Panc1 (cell line): ENCODE results near the gene MAP3K7. TPM values are rescaled to one million over a fixed set of nuclear protein-coding genes. Genes with fewer than 3 reads are reported as not detected.

Source experiments
- ATAC-seq: fragments of 200-7000 bp; cut with Tn5 transposase; 2 replicates; pipeline ENCODE4 v1.9.1; 2020; ENCODE audit warnings: mild to moderate bottlenecking, moderate library complexity
- BruUV-seq: library from RNA; stranded (reverse); fragments of 400-500 nt; replicated peaks from 2 replicates; lab custom pipeline; 2021; lab: Mats Ljungman, UMichigan
- CTCF ChIA-PET: fragments of 300-600 bp; sonication (Branson Sonifier 250); formaldehyde crosslinking; loops from one replicate; lab custom pipeline; 2022; ENCODE audit warnings: antibody characterized with exemption; lab: Charles Lee
- POLR2A ChIA-PET: fragments of 300-600 bp; sonication (Branson Sonifier 250); formaldehyde crosslinking; loops from one replicate; lab custom pipeline; 2022; ENCODE audit warnings: antibody characterized with exemption; lab: Charles Lee
- DNase-seq: peaks from one replicate; pipeline ENCODE4 v3.0.0-alpha.2; 2010; ENCODE audit warnings: low read depth, low spot score
- H3K27ac ChIP-seq: 2 replicates; pipeline ENCODE4 v1.5.1; 2011; ENCODE audit warnings: mild to moderate bottlenecking, low read length, inconsistent platforms
- H3K27me3 ChIP-seq: fragments of 200-500 bp; sonication (Bioruptor generic); 2 replicates; pipeline ENCODE4 v1.6.0; 2014; ENCODE audit warnings: low read length, inconsistent platforms; ENCODE audit not compliant: control insufficient read depth, insufficient read depth
- H3K36me3 ChIP-seq: fragments of 200-500 bp; sonication (Bioruptor generic); 2 replicates; pipeline ENCODE4 v1.5.1; 2014; ENCODE audit warnings: inconsistent platforms, mild to moderate bottlenecking, low read length, moderate library complexity; ENCODE audit not compliant: control insufficient read depth, insufficient read depth
- H3K4me1 ChIP-seq: 2 replicates; pipeline ENCODE4 v1.5.1; 2011; ENCODE audit warnings: inconsistent platforms, mild to moderate bottlenecking, low read length, moderate library complexity; ENCODE audit not compliant: control insufficient read depth, insufficient read depth
- H3K4me3 ChIP-seq, 2 experiments: 2 replicates each; pipeline ENCODE4 v1.5.1; 2011 to 2012; ENCODE audit warnings: low read depth in 2 of 2, low read length in 2 of 2, mild to moderate bottlenecking in 2 of 2, inconsistent platforms in 1 of 2, moderate library complexity in 1 of 2
- H3K9me3 ChIP-seq: fragments of 200-500 bp; sonication (Bioruptor generic); 2 replicates; pipeline ENCODE4 v1.5.1; 2014; ENCODE audit warnings: low read depth, mild to moderate bottlenecking, inconsistent platforms, low read length, moderate library complexity; ENCODE audit not compliant: control insufficient read depth, insufficient read depth
- POLR2AphosphoS5 ChIP-seq: IDR thresholded peaks from 2 replicates; pipeline ENCODE4 v1.6.1; 2012; ENCODE audit warnings: mild to moderate bottlenecking, low read depth, low read length, moderate library complexity
- SIN3A ChIP-seq: IDR thresholded peaks from 2 replicates; pipeline ENCODE4 v1.6.1; 2012; ENCODE audit warnings: low read depth, mild to moderate bottlenecking, low read length, moderate library complexity, borderline replicate concordance; ENCODE audit not compliant: insufficient read depth
- TCF7L2 ChIP-seq: IDR thresholded peaks from 2 replicates; pipeline ENCODE4 v1.6.1; 2011; ENCODE audit warnings: mild to moderate bottlenecking, low read depth, low read length, inconsistent platforms
- in situ Hi-C: cut with HindIII; loops from 2 replicates; pipeline ENCODE4 v1.10.0; 2016; ENCODE audit warnings: low sequenced_read_pairs, low pct_unique_long_range_greater_than_20kb
- intact Hi-C: fragments of 100-400 bp; cut with micrococcal nuclease; formaldehyde crosslinking; loops from one replicate; pipeline ENCODE4 v1.10.0; 2022; ENCODE audit not compliant: unreplicated experiment
- total RNA-seq: library from RNA; stranded (reverse); gene quantifications from one replicate; pipeline ENCODE4 v1.2.1, GENCODE V29; 2021; ENCODE audit not compliant: unreplicated experiment
- TF ChIP-seq, protein P1 (sequence below): fragments of 450-650 bp; IDR thresholded peaks from 2 replicates; pipeline ENCODE4 v1.5.1; 2017; ENCODE audit warnings: mild to moderate bottlenecking
- TF ChIP-seq, protein P2 (sequence below), 2 experiments: IDR thresholded peaks; 2 replicates each; pipeline ENCODE4 v1.6.1; 2011 to 2012; ENCODE audit warnings: low read depth in 2 of 2, control low read depth in 1 of 2, low read length in 1 of 2, mild to moderate bottlenecking in 1 of 2, moderate library complexity in 1 of 2; ENCODE audit not compliant: insufficient read depth in 1 of 2

The MAP3K7 gene
- total RNA-seq, 1 experiment from 2014 or later: 33.1 TPM

DNA sequence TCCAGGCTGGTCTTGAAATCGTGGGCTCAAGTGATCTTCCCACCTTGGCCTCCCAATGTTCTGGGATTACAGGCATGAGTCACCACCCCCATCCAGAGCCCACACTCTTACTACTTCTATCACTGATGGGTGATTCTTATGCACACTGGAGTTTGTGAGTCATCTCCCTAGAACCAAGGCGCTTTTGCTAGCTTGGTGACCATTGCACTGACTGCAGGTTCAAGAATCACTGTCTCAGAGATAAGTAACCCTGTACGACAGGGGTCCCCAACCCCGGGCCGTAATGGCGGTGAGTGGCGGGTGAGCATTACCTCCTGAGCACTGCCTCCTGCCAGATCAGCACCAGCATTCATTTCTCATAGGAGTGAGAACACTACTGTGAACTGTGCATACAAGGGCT is 118.8 kb downstream of the MAP3K7 start:
- Histone ChIP-seq H3K27ac (no peak overlapping the region), H3K27me3 (no peaks in the 10 kb centered on the region), H3K9me3 (no peaks in the 10 kb centered on the region), H3K36me3 (no peaks in the 10 kb centered on the region), H3K4me3 (no peak overlapping the region), H3K4me1 (no peaks in the 10 kb centered on the region)
- DNase-seq: no peak
- ChIA-PET POLR2A (no interaction called here), CTCF (no interaction called here)
- in situ Hi-C loops: no loop called here
- no peak for ATAC-seq
- BruUV-seq: no TSS peak
- intact Hi-C loops: no loop called here
- TF ChIP-seq, protein P1, sequence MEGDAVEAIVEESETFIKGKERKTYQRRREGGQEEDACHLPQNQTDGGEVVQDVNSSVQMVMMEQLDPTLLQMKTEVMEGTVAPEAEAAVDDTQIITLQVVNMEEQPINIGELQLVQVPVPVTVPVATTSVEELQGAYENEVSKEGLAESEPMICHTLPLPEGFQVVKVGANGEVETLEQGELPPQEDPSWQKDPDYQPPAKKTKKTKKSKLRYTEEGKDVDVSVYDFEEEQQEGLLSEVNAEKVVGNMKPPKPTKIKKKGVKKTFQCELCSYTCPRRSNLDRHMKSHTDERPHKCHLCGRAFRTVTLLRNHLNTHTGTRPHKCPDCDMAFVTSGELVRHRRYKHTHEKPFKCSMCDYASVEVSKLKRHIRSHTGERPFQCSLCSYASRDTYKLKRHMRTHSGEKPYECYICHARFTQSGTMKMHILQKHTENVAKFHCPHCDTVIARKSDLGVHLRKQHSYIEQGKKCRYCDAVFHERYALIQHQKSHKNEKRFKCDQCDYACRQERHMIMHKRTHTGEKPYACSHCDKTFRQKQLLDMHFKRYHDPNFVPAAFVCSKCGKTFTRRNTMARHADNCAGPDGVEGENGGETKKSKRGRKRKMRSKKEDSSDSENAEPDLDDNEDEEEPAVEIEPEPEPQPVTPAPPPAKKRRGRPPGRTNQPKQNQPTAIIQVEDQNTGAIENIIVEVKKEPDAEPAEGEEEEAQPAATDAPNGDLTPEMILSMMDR: no peak
- TF ChIP-seq, protein P2, sequence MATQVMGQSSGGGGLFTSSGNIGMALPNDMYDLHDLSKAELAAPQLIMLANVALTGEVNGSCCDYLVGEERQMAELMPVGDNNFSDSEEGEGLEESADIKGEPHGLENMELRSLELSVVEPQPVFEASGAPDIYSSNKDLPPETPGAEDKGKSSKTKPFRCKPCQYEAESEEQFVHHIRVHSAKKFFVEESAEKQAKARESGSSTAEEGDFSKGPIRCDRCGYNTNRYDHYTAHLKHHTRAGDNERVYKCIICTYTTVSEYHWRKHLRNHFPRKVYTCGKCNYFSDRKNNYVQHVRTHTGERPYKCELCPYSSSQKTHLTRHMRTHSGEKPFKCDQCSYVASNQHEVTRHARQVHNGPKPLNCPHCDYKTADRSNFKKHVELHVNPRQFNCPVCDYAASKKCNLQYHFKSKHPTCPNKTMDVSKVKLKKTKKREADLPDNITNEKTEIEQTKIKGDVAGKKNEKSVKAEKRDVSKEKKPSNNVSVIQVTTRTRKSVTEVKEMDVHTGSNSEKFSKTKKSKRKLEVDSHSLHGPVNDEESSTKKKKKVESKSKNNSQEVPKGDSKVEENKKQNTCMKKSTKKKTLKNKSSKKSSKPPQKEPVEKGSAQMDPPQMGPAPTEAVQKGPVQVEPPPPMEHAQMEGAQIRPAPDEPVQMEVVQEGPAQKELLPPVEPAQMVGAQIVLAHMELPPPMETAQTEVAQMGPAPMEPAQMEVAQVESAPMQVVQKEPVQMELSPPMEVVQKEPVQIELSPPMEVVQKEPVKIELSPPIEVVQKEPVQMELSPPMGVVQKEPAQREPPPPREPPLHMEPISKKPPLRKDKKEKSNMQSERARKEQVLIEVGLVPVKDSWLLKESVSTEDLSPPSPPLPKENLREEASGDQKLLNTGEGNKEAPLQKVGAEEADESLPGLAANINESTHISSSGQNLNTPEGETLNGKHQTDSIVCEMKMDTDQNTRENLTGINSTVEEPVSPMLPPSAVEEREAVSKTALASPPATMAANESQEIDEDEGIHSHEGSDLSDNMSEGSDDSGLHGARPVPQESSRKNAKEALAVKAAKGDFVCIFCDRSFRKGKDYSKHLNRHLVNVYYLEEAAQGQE (IDR thresholded peaks at IDR 0.05; ENCODE audit: insufficient read depth in 1 of 2, low read depth in 2 of 2, low read length in 1 of 2): no peak
- TF ChIP-seq SIN3A: no peak
- no peak for TF ChIP-seq TCF7L2
- no peak for TF ChIP-seq POLR2AphosphoS5

DNA sequence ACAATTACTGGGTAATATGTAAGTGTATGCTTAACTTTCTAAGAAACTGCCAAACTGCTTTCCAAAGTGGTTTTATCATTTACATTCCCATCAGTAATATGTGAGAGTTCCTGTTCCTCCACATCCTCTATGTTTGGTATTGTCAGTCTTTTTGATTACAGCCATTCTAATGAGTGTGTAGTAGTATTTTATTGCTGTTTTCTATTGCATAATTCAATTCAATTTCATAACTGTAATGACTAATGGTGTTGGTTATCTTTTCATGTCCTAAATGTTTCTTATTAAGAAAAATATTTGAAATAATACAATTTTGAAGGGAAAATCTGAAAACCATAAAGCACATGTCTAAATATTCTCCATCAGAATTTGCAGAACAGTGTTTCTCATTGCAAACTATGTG is 119.3 kb downstream of the MAP3K7 start:
- DNase-seq (no peak), ATAC-seq (no peak)
- H3K4me3 ChIP-seq: no peak overlapping the region
- ChIA-PET POLR2A (no interaction called here), CTCF (no interaction called here)
- no peak overlapping the region for H3K27ac ChIP-seq
- no peaks in the 10 kb centered on the region for H3K9me3 ChIP-seq
- no peaks in the 10 kb centered on the region for H3K27me3 ChIP-seq
- no peaks in the 10 kb centered on the region for H3K36me3 ChIP-seq
- TF ChIP-seq, protein P1: no peak
- no peak for TF ChIP-seq POLR2AphosphoS5
- TF ChIP-seq, protein P2 (IDR thresholded peaks at IDR 0.05; ENCODE audit: insufficient read depth in 1 of 2, low read depth in 2 of 2, low read length in 1 of 2): no peak
- TF ChIP-seq SIN3A: no peak
- TF ChIP-seq TCF7L2: no peak
- intact Hi-C loops (no loop called here), in situ Hi-C loops (no loop called here)
- no TSS peak for BruUV-seq
- H3K4me1 ChIP-seq: no peaks in the 10 kb centered on the region
